ENCODE results near the gene ULK3.

ULK3 gene

DNA sequence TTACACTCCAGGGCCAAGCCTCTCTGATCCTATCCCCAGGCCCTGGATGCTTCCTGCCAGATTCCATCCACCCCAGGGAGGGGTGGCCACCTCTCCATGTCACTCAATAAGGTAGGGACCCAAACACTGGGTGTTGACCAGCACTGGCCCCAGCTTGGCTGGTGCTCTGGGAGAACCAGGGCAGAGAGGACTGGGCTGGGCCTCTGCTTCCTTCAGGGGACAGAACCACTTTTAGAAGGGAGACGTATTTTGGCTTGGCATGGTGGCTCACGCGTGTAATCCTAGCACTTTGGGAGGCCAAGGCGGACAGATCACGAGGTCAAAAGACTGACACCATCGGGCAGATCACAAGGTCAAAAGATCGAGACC lies 21.2 kb downstream of the ULK3 start:
- Histone ChIP-seq H3K4me3 (replicated peaks; ENCODE audit: insufficient read depth, low read length) (no peak overlapping the region), H3K27me3 (ENCODE audit: insufficient read depth, poor library complexity, severe bottlenecking) (peaks cover 8% of the 10 kb centered on the region), H3K27ac (replicated peaks) (no peak overlapping the region)
- DNase-seq (ENCODE audit: low read depth in 1 of 2, low spot score in 1 of 2): no peak
- TF ChIP-seq POLR2AphosphoS5 (IDR thresholded peaks at IDR 0.05; ENCODE audit: low read depth): no peak
- TF ChIP-seq SPI1 (IDR thresholded peaks at IDR 0.05; ENCODE audit: borderline replicate concordance, low read depth): no peak
- no peak for TF ChIP-seq GABPA (IDR thresholded peaks at IDR 0.05; ENCODE audit: low read depth)
- TF ChIP-seq, protein P1, sequence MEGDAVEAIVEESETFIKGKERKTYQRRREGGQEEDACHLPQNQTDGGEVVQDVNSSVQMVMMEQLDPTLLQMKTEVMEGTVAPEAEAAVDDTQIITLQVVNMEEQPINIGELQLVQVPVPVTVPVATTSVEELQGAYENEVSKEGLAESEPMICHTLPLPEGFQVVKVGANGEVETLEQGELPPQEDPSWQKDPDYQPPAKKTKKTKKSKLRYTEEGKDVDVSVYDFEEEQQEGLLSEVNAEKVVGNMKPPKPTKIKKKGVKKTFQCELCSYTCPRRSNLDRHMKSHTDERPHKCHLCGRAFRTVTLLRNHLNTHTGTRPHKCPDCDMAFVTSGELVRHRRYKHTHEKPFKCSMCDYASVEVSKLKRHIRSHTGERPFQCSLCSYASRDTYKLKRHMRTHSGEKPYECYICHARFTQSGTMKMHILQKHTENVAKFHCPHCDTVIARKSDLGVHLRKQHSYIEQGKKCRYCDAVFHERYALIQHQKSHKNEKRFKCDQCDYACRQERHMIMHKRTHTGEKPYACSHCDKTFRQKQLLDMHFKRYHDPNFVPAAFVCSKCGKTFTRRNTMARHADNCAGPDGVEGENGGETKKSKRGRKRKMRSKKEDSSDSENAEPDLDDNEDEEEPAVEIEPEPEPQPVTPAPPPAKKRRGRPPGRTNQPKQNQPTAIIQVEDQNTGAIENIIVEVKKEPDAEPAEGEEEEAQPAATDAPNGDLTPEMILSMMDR (IDR thresholded peaks at IDR 0.05; ENCODE audit: insufficient read depth, low read length): no peak
- TF ChIP-seq, protein P2, sequence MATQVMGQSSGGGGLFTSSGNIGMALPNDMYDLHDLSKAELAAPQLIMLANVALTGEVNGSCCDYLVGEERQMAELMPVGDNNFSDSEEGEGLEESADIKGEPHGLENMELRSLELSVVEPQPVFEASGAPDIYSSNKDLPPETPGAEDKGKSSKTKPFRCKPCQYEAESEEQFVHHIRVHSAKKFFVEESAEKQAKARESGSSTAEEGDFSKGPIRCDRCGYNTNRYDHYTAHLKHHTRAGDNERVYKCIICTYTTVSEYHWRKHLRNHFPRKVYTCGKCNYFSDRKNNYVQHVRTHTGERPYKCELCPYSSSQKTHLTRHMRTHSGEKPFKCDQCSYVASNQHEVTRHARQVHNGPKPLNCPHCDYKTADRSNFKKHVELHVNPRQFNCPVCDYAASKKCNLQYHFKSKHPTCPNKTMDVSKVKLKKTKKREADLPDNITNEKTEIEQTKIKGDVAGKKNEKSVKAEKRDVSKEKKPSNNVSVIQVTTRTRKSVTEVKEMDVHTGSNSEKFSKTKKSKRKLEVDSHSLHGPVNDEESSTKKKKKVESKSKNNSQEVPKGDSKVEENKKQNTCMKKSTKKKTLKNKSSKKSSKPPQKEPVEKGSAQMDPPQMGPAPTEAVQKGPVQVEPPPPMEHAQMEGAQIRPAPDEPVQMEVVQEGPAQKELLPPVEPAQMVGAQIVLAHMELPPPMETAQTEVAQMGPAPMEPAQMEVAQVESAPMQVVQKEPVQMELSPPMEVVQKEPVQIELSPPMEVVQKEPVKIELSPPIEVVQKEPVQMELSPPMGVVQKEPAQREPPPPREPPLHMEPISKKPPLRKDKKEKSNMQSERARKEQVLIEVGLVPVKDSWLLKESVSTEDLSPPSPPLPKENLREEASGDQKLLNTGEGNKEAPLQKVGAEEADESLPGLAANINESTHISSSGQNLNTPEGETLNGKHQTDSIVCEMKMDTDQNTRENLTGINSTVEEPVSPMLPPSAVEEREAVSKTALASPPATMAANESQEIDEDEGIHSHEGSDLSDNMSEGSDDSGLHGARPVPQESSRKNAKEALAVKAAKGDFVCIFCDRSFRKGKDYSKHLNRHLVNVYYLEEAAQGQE (IDR thresholded peaks at IDR 0.05; ENCODE audit: insufficient replicate concordance, low read depth): no peak

DNA sequence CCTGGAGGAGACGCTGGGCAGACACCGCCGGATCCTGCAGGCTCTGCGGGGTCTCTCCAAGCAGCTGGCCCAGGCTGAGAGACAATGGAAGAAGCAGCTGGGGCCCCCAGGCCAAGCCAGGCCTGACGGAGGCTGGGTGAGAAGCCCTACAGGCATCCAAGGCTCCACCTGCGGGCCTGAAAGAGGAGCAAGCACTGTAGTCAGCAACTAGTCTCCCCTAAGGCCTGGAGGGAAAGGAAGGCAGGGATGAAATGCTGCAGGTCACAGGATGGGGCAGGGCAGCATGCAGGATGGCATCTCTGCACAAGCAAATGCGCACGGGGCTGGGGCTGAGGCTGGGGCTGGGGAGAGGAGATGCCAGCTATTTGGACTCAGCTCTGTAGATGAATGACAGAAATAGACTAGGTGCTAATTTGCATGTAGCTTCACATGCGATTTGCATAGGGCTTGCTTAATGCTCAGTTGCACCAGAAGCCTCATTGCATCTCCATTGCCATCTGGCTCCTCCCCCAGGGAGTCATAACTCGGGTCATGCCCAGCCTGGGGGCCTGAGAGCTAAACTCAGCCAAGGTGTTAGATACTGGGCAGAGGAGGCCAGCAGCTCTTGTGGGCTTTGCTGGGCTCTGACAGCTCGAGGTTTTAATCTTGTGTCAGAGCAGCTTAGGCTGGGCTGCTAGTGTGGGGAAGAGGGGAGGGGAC lies 21.7 kb downstream of the ULK3 start:
- Histone ChIP-seq H3K4me3 (replicated peaks; ENCODE audit: insufficient read depth, low read length) (no peak overlapping the region), H3K27ac (replicated peaks) (no peak overlapping the region), H3K27me3 (ENCODE audit: insufficient read depth, poor library complexity, severe bottlenecking) (peaks cover 5% of the 10 kb centered on the region)
- no peak for DNase-seq (ENCODE audit: low read depth in 1 of 2, low spot score in 1 of 2)
- TF ChIP-seq, protein P2 (IDR thresholded peaks at IDR 0.05; ENCODE audit: insufficient replicate concordance, low read depth): no peak
- TF ChIP-seq POLR2AphosphoS5 (IDR thresholded peaks at IDR 0.05; ENCODE audit: low read depth): no peak
- no peak for TF ChIP-seq GABPA (IDR thresholded peaks at IDR 0.05; ENCODE audit: low read depth)
- TF ChIP-seq, protein P1 (IDR thresholded peaks at IDR 0.05; ENCODE audit: insufficient read depth, low read length): no peak
- TF ChIP-seq SPI1 (IDR thresholded peaks at IDR 0.05; ENCODE audit: borderline replicate concordance, low read depth): no peak

DNA sequence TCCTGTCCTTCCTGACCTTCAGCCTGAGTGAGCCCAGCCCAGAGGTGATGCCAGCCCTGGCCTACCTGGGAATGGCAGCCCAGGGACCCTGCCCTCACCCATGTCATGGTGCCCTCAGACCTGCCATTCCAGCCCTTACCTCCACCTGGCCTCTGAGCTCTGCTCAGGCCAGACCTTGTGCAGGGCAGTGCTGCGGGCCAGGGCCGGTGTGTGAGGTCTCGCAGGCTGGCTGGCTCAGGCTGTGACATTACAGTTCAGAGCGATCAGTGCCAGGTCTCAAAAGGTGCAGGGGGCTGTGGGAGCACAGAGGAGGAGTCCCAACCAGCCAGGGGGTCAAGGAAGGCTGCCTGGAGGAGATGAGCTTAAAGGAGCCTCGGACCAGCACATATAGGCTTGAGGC lies 22.9 kb downstream of the ULK3 start:
- no peak overlapping the region for H3K27ac ChIP-seq (replicated peaks)
- H3K27me3 ChIP-seq (ENCODE audit: insufficient read depth, poor library complexity, severe bottlenecking): peaks cover 2% of the 10 kb centered on the region
- TF ChIP-seq GABPA (IDR thresholded peaks at IDR 0.05; ENCODE audit: low read depth) (no peak), SPI1 (IDR thresholded peaks at IDR 0.05; ENCODE audit: borderline replicate concordance, low read depth) (no peak), POLR2AphosphoS5 (IDR thresholded peaks at IDR 0.05; ENCODE audit: low read depth) (no peak)
- TF ChIP-seq, protein P1 (IDR thresholded peaks at IDR 0.05; ENCODE audit: insufficient read depth, low read length): no peak
- TF ChIP-seq, protein P2 (IDR thresholded peaks at IDR 0.05; ENCODE audit: insufficient replicate concordance, low read depth): no peak
- DNase-seq (ENCODE audit: low read depth in 1 of 2, low spot score in 1 of 2): no peak
- no peak overlapping the region for H3K4me3 ChIP-seq (replicated peaks; ENCODE audit: insufficient read depth, low read length)
